ENCODE results near the gene PDIK1L. TPM values are rescaled to one million over a fixed set of nuclear protein-coding genes. Genes with fewer than 3 reads are reported as not detected.
A peak's percentile ranks its signal among the peaks of the same experiment; 100 is the strongest.

Gene PDIK1L
- total and polyA plus RNA-seq, 9 of the 15 experiments (the other 6 are each of a cell fraction or from before 2014, with no cell fraction given) = 12.8 to 30.2 (median 21.5) TPM

DNA sequence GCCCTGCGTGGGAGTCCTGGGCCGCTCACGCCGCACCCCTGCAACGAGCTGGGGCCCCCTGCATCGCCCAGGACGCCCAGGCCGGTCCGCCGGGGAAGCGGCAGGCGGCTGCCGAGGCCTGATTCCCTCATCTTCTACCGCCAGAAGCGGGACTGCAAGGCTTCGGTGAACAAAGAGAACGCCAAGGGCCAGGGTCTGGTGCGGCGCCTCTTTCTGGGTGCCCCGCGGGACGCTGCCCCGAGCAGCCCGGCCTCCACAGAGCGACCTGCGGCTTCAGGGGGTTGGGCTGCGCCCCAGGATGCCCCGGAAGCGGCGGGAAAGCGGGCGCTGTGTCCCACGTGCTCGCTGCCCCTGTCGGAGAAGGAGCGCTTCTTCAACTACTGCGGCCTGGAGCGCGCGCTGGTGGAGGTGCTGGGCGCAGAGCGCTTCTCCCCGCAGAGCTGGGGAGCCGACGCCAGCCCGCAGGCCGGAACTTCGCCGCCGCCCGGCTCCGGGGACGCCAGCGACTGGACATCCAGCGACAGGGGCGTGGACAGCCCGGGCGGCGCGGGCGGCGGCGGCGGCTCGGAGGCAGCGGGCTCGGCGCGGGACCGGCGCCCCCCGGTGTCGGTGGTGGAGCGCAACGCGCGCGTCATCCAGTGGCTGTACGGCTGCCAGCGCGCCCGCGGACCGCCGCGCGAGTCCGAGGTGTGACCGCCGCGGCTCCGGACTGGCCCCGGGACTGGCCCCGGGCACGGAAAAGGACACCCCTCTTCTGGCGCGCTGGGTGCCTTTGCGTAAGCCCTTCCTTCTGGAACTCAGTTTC lies 50.0 kb downstream of the PDIK1L start (continued):
- TF ChIP-seq ZNF124 (CRISPR knock-in tag; IDR thresholded peaks at IDR 0.05) (no peak), ZNF589 (CRISPR knock-in tag; IDR thresholded peaks at IDR 0.05; ENCODE audit: low read depth) (peak; percentile 89), DMBX1 (CRISPR knock-in tag; IDR thresholded peaks at IDR 0.05; ENCODE audit: borderline replicate concordance) (peak; percentile 87; the same call in 1 of the 2 replicates), L3MBTL2 (IDR thresholded peaks at IDR 0.05) (peak; percentile 99), ZNF121 (CRISPR knock-in tag; conservative IDR thresholded peaks at IDR 0.05) (no peak), BACH1 (tag; IDR thresholded peaks at IDR 0.05) (no peak), ZNF212 (CRISPR knock-in tag; IDR thresholded peaks at IDR 0.05) (peak; percentile 56; the same call in 1 of the 2 replicates), PTBP1 (IDR thresholded peaks at IDR 0.05; ENCODE audit: low read depth, low read length) (no peak), ZNF143 (CRISPR knock-in tag; IDR thresholded peaks at IDR 0.05) (peak; percentile 57), KDM5B (IDR thresholded peaks at IDR 0.05; ENCODE audit: insufficient replicate concordance, low read depth, low read length) (peak; percentile 77), CHD4 (IDR thresholded peaks at IDR 0.05; ENCODE audit: insufficient read depth, insufficient replicate concordance, low read depth, low read length, poor library complexity, severe bottlenecking) (no peak), RBM22 (IDR thresholded peaks at IDR 0.05; ENCODE audit: low read depth, low read length, poor library complexity, severe bottlenecking) (no peak), SMAD3 (CRISPR knock-in tag; conservative IDR thresholded peaks at IDR 0.05) (peak; percentile 68; the same call in 1 of the 2 replicates)
- TF ChIP-seq, protein P1, sequence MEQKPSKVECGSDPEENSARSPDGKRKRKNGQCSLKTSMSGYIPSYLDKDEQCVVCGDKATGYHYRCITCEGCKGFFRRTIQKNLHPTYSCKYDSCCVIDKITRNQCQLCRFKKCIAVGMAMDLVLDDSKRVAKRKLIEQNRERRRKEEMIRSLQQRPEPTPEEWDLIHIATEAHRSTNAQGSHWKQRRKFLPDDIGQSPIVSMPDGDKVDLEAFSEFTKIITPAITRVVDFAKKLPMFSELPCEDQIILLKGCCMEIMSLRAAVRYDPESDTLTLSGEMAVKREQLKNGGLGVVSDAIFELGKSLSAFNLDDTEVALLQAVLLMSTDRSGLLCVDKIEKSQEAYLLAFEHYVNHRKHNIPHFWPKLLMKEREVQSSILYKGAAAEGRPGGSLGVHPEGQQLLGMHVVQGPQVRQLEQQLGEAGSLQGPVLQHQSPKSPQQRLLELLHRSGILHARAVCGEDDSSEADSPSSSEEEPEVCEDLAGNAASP (IDR thresholded peaks at IDR 0.05) = no peak
- TF ChIP-seq, protein P2, sequence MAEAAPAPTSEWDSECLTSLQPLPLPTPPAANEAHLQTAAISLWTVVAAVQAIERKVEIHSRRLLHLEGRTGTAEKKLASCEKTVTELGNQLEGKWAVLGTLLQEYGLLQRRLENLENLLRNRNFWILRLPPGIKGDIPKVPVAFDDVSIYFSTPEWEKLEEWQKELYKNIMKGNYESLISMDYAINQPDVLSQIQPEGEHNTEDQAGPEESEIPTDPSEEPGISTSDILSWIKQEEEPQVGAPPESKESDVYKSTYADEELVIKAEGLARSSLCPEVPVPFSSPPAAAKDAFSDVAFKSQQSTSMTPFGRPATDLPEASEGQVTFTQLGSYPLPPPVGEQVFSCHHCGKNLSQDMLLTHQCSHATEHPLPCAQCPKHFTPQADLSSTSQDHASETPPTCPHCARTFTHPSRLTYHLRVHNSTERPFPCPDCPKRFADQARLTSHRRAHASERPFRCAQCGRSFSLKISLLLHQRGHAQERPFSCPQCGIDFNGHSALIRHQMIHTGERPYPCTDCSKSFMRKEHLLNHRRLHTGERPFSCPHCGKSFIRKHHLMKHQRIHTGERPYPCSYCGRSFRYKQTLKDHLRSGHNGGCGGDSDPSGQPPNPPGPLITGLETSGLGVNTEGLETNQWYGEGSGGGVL (CRISPR knock-in tag; IDR thresholded peaks at IDR 0.05) = no peak
- TF ChIP-seq, protein P3, sequence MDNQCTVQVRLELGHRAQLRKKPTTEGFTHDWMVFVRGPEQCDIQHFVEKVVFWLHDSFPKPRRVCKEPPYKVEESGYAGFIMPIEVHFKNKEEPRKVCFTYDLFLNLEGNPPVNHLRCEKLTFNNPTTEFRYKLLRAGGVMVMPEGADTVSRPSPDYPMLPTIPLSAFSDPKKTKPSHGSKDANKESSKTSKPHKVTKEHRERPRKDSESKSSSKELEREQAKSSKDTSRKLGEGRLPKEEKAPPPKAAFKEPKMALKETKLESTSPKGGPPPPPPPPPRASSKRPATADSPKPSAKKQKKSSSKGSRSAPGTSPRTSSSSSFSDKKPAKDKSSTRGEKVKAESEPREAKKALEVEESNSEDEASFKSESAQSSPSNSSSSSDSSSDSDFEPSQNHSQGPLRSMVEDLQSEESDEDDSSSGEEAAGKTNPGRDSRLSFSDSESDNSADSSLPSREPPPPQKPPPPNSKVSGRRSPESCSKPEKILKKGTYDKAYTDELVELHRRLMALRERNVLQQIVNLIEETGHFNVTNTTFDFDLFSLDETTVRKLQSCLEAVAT (IDR thresholded peaks at IDR 0.05) = no peak
- TF ChIP-seq, protein P4, sequence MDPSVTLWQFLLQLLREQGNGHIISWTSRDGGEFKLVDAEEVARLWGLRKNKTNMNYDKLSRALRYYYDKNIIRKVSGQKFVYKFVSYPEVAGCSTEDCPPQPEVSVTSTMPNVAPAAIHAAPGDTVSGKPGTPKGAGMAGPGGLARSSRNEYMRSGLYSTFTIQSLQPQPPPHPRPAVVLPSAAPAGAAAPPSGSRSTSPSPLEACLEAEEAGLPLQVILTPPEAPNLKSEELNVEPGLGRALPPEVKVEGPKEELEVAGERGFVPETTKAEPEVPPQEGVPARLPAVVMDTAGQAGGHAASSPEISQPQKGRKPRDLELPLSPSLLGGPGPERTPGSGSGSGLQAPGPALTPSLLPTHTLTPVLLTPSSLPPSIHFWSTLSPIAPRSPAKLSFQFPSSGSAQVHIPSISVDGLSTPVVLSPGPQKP (CRISPR knock-in tag; IDR thresholded peaks at IDR 0.05) = no peak
- TF ChIP-seq, protein P5, sequence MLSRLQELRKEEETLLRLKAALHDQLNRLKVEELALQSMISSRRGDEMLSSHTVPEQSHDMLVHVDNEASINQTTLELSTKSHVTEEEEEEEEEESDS (CRISPR knock-in tag; IDR thresholded peaks at IDR 0.05) = no peak
- TF ChIP-seq, protein P6, sequence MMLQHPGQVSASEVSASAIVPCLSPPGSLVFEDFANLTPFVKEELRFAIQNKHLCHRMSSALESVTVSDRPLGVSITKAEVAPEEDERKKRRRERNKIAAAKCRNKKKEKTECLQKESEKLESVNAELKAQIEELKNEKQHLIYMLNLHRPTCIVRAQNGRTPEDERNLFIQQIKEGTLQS (IDR thresholded peaks at IDR 0.05) = no peak
- TF ChIP-seq, protein P6 (CRISPR knock-in tag; conservative IDR thresholded peaks at IDR 0.05) = peak; percentile 90; the same call in 1 of the 2 replicates
